GM19239 (cell line): ENCODE results near the gene CC2D1B.

Experiments used
- DNase-seq: peaks from one replicate; pipeline ENCODE4 v3.0.0; 2011; ENCODE audit warnings: low spot score; ENCODE audit not compliant: insufficient read length
- FAIRE-seq: peaks from 2 replicates; lab custom pipeline; 2011; peaks lifted over from hg19 to GRCh38; lab: Jason Lieb, UNC

CC2D1B gene

DNA sequence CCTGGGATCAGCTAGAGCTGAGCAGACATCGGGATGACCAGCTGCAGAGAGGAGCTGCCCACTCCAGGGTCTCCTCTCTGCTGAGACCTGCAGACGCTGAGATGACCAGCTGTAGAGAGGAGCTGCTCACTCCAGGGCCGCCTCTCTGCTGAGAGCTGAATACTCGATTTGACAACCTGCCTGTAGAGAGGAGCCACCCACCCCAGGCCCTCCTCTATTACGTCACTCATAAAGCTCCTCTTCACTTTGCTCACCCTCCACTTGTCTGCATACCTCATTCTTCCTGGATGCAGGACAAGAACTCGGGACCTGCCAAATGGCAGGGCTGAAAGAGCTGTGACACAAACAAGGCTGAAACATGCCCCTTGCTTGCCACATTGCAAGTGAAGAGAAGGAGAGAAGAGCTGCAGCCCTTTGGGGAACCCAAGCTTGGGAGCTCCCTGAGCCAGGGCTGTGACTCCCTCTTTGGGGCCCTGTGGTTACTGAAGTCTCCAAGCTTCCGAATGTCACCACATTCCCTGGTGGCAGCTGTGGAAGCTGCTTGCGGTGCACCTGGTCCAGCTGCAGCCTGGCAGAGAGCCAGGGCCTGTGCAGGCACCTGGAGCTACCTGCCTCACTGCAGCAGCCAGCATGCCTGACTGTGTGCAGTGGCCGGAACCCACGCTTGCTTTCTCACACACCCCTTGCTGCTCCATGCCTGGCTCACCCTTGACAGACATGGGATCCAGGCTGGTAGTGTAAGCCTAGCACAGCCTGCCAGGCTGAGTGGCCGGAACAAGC is 59.6 kb downstream of the CC2D1B start:
- DNase-seq (no peak), FAIRE-seq (no peak)

DNA sequence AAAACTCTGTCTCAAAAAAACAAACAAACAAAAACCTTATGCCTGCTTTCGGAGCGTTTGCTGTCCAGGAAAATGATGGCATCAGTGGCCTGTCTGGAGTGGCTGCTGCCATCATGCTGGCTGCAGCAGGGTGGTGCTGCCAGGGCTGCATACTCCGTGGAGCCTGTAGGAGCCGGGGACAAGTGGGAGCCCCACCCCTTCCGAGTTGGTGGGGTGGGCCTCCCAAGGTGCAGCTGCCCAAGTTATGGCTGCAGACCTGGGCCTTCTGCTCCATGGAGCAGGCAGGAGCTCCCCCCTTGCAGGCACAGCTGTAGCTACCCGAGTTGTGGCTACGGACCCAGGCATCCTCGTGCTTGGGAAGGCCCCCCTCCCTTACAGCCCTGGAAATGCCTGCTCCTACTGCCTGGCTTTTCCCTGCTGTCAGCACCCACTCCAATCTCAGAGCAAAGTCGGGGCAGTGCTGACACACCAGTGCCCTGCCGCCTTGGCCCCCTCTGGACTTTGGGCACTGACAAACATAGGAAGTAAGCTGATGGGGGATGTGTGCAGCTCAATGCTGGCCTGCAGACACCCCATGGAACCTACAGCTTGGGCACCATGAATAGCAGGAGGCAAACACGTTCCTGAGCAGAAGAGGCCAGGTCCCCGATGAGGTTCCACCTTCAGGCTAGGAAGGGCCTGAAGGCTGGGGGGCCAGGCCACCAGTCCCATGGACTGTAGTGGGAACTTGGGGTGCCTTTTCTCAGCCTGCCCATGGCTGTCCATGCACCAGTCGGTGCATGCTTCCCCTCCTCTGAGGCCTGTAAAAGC is 60.4 kb downstream of the CC2D1B start:
- no peak for FAIRE-seq
- no peak for DNase-seq
